Stimulated activated CD8-positive, alpha-beta memory T cell treated with anti-CD3 and anti-CD28 coated beads, Interleukin-12 subunit alpha, Interleukin-12 subunit beta, amount 100 ng/mL, for 24 hours (primary cell): ENCODE measurements around the gene EVPLL.
A peak's percentile ranks its signal among the peaks of the same experiment; 100 is the strongest.
"Not testable (repeated sequence)": the region's sequence is repeated elsewhere in the genome, so short reads cannot be mapped to it uniquely, and the experiment has no call there.

Source experiments
- DNase-seq: peaks from one replicate; pipeline ENCODE4 v3.0.0-alpha.2; 2020; ENCODE audit errors: extremely low read depth

EVPLL gene

GRCh38 chr17:18377437-18378204 lies at the start of gene EVPLL:
TSS of gene EVPLL (plus strand) at chr17:18377778. CDS start at chr17:18380938, 3,160 bp downstream.
- DNase-seq, result no peak

GRCh38 chr17:18328643-18329204 lies 48.9 kb upstream of the EVPLL start:
- no peak for DNase-seq

- no peak for DNase-seq
Measured at GRCh38 chr17:18331879-18332278, 45.7 kb upstream of the EVPLL start.

GRCh38 chr17:18332909-18333489 lies 44.6 kb upstream of the EVPLL start:
- DNase-seq, result no peak

- DNase-seq, result not testable (repeated sequence)
Measured at GRCh38 chr17:18338158-18338557, 39.4 kb upstream of the EVPLL start.

- no peak for DNase-seq
Measured at GRCh38 chr17:18339933-18340332, 37.6 kb upstream of the EVPLL start.

GRCh38 chr17:18344021-18344420 lies 33.6 kb upstream of the EVPLL start:
- no peak for DNase-seq

- no peak for DNase-seq
Measured at GRCh38 chr17:18353541-18353940, 24.0 kb upstream of the EVPLL start.

GRCh38 chr17:18356624-18357023 lies 21.0 kb upstream of the EVPLL start:
- no peak for DNase-seq

GRCh38 chr17:18360518-18360917 lies 17.1 kb upstream of the EVPLL start:
- DNase-seq, result no peak

- DNase-seq, result no peak
Measured at GRCh38 chr17:18361837-18362697, 15.5 kb upstream of the EVPLL start.

- no peak for DNase-seq
Measured at GRCh38 chr17:18362698-18363100, 14.9 kb upstream of the EVPLL start.

- peak; percentile 84 for DNase-seq
Measured at GRCh38 chr17:18363101-18364049, 14.2 kb upstream of the EVPLL start, which contains the start of gene SHMT1. TSS of gene SHMT1 (minus strand) at chr17:18363550. CDS start at chr17:18355981, 7,569 bp downstream.

GRCh38 chr17:18364166-18364565 lies 13.4 kb upstream of the EVPLL start:
- no peak for DNase-seq

GRCh38 chr17:18368946-18369345 lies 8.6 kb upstream of the EVPLL start:
- no peak for DNase-seq

GRCh38 chr17:18370761-18371160 lies 6.8 kb upstream of the EVPLL start:
- no peak for DNase-seq

GRCh38 chr17:18371455-18371854 lies 6.1 kb upstream of the EVPLL start:
- DNase-seq, result no peak

- not testable (repeated sequence) for DNase-seq
Measured at GRCh38 chr17:18373181-18373580, 4.4 kb upstream of the EVPLL start.

- no peak for DNase-seq
Measured at GRCh38 chr17:18374216-18374615, 3.4 kb upstream of the EVPLL start.

- DNase-seq, result no peak
Measured at GRCh38 chr17:18378205-18378505, 577 bp downstream of the EVPLL start.

GRCh38 chr17:18378614-18379013 lies 1.0 kb downstream of the EVPLL start:
- not testable (repeated sequence) for DNase-seq
